Esophagus muscularis mucosa (tissue), 4 donors: Measurements from ENCODE around the gene TPPP.

ENCODE experiments used
- EP300 ChIP-seq: sonication (generic); formaldehyde crosslinking; IDR thresholded peaks from one replicate; pipeline ENCODE4 v1.6.1; 2017; ENCODE audit warnings: antibody characterized with exemption
- POLR2A ChIP-seq: fragments of 450-650 bp; IDR thresholded peaks from one replicate; pipeline ENCODE4 v1.6.1; 2017; ENCODE audit warnings: antibody characterized with exemption, moderate library complexity, mild to moderate bottlenecking, low read depth
- POLR2AphosphoS5 ChIP-seq, 2 donors: sonication (generic); formaldehyde crosslinking; IDR thresholded peaks; one replicate each; pipeline ENCODE4 v1.6.1; 2017; ENCODE audit warnings: antibody characterized with exemption in 2 of 2
- TF ChIP-seq, protein P1 (sequence below), 3 experiments: fragments of 200-600 bp in 2 of 3; fragments of 450-650 bp in 1 of 3; sonication (generic) in 2 of 3; IDR thresholded peaks; one replicate each; pipeline ENCODE4 v1.5.1; 2017 to 2019; ENCODE audit warnings: antibody characterized with exemption in 3 of 3, mild to moderate bottlenecking in 2 of 3, moderate library complexity in 1 of 3

DNA sequence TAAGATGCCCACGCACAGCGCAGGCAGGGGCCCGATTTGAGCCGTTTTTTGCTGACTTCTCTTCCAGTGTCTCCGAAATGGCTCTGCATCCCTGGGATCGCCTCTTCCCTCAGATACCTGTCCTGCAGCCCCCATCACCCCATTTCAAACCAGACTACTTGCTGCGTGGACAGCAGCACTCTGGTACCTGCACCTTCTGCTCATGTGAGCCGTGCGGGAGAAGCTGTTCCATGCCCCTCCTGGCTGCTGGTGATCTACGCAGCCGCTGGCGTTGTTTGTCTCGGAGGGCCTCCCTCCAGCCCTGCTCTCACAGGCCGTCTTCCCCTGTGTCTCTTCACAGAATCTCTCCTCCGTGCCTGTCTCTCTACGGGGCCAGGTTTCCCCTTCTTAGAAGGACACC, 67.6 kb downstream of the TPPP start:
- TF ChIP-seq, protein P1, sequence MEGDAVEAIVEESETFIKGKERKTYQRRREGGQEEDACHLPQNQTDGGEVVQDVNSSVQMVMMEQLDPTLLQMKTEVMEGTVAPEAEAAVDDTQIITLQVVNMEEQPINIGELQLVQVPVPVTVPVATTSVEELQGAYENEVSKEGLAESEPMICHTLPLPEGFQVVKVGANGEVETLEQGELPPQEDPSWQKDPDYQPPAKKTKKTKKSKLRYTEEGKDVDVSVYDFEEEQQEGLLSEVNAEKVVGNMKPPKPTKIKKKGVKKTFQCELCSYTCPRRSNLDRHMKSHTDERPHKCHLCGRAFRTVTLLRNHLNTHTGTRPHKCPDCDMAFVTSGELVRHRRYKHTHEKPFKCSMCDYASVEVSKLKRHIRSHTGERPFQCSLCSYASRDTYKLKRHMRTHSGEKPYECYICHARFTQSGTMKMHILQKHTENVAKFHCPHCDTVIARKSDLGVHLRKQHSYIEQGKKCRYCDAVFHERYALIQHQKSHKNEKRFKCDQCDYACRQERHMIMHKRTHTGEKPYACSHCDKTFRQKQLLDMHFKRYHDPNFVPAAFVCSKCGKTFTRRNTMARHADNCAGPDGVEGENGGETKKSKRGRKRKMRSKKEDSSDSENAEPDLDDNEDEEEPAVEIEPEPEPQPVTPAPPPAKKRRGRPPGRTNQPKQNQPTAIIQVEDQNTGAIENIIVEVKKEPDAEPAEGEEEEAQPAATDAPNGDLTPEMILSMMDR (IDR thresholded peaks at IDR 0.05), result no peak
- TF ChIP-seq POLR2A (no peak), POLR2AphosphoS5 (IDR thresholded peaks at IDR 0.05) (no peak), EP300 (no peak)
